ENCODE data around the gene UBAC1.

DNA sequence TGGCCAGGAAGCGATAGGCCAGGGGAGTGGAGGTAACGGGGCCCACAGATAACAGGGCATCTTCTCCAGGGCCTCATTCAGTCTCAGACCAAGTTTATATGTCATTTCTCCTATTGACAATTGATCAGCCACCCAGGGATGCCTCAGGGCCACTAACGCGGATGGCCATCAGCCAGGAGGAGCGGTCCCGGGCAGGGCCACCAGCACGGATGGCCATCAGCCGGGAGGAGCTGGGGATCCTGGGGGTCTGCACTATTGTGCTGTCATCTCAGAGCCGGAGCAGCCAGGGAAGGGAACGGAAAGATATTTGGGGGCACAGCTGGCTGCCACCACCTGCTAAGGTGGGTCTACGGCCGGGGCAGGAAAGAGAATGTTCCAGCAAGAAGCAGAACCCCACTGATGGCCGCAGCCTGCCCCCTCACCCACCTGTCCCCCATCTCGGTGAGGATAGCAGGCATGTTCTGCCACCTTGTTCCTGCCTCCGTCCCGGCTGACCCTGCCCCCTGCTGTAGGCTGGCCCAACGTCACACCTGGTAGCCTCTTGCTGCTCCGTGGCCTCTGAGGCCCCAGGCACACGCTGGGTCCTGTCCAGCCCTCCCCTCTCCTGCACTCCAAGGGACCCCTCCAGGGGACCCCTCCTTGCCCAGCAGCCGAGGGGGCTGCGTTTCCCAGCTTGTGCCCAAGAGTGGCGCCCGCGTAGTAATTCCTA lies 21.5 kb upstream of the UBAC1 start:
- TF ChIP-seq, protein P1, sequence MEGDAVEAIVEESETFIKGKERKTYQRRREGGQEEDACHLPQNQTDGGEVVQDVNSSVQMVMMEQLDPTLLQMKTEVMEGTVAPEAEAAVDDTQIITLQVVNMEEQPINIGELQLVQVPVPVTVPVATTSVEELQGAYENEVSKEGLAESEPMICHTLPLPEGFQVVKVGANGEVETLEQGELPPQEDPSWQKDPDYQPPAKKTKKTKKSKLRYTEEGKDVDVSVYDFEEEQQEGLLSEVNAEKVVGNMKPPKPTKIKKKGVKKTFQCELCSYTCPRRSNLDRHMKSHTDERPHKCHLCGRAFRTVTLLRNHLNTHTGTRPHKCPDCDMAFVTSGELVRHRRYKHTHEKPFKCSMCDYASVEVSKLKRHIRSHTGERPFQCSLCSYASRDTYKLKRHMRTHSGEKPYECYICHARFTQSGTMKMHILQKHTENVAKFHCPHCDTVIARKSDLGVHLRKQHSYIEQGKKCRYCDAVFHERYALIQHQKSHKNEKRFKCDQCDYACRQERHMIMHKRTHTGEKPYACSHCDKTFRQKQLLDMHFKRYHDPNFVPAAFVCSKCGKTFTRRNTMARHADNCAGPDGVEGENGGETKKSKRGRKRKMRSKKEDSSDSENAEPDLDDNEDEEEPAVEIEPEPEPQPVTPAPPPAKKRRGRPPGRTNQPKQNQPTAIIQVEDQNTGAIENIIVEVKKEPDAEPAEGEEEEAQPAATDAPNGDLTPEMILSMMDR (IDR thresholded peaks at IDR 0.05; ENCODE audit: insufficient read depth, low read length) = no peak
- TF ChIP-seq GABPA (IDR thresholded peaks at IDR 0.05; ENCODE audit: low read depth) (no peak), POLR2AphosphoS5 (IDR thresholded peaks at IDR 0.05; ENCODE audit: low read depth) (no peak)

All from HL-60 (cell line).